GM19023 (cell line): Measurements from ENCODE around the gene ARL3.
"Not testable (repeated sequence)": the region's sequence is repeated elsewhere in the genome, so short reads cannot be mapped to it uniquely, and the experiment has no call there.

Experiments used
- ATAC-seq: cut with Tn5 transposase; IDR thresholded peaks from one replicate; pipeline ENCODE4 v1.9.1; 2021; ENCODE audit warnings: mild to moderate bottlenecking, moderate library complexity; ENCODE audit not compliant: unreplicated experiment

Gene ARL3

DNA sequence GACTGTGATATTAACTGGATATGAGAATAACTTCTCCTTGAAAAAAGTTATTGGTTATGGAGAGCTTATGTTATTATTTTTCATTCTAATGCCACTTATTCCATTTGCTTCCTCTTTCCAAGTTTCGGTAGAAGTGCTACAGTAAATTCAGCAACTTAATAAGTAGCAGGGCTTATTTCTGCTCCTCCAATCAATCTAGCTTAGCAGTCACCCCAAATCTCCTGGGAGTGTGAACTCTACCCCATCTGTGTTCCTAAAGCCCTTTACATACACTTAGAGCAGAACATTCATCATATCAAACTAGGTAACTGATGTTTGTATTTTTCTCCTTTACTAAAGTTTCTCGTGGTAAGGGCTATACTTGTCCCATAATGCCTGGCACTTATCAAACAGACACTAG, 8.7 kb downstream of the ARL3 start:
- ATAC-seq: no peak

DNA sequence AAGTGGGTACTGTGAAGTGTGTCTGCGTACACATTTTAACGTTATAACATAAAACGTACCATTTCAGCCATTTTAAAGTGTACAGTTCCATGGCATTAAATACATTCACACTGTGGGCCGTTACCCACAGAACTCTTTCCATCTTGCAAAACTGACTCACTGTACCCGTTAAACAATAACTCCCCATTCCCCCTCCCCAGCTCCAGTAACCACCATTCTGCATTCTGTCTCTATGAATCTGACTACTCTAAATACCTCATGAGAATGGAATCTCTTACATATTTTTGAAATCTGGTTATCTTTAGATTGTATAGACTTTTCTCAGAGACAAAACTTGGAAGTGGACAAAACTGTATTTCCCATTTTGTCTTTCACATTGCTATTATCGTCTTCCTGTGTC, 9.3 kb downstream of the ARL3 start:
- no peak for ATAC-seq

DNA sequence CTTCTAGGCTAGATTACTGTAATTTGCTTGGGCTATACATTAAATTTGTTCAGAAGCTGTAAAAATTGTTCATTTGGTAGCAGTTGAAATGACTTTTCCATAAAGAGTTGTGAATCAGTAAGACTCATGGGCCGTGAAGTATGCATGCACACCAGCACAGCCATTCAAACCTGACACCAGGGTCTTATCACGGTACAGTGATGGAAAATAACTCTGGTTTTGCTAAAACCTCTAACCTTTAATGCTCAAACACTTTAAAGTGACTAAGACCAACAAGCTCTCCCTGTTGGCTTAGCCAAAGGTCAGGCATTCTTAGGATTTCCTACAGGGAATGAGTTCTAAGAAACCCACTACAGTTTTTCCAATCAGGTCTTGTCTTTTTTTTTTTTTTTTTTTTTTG, 11.5 kb downstream of the ARL3 start:
- ATAC-seq: no peak

DNA sequence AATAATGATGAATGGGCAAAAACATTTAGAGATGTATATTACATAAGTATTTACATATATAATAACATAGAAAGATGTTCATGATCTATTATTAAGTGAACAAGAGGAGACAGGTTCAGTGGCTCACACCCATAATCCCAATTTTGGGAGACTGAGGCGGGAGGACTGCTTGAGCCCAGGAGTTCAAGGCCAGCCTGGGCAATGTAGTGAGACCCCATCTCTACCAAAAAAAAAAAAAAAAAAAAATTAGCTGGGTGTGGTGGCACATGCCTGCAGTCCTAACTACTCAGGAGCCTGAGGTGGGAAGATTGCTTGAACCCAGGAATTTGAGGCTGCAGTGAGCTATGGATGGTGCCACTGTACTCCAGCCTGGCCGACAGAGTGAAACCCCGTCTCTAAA, 12.4 kb downstream of the ARL3 start:
- no peak for ATAC-seq

DNA sequence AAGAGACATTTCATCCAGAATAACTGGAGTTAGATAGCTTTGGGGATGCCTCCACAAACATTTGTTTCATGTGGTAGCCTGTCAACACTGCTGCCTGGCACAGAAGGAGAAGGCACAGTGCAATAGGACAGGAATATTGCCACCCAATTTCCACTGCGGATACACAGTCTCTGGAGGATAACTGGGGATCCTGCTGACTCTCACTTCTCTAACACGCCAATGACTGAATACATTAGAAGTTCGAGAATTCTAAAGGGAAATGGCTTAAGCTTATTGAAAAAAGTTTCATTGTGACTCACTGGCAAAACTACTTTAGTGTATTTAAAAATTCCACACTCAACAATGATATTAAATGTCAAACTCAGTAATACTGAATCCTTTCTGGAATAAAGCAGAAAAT, 12.9 kb downstream of the ARL3 start:
- no peak for ATAC-seq

DNA sequence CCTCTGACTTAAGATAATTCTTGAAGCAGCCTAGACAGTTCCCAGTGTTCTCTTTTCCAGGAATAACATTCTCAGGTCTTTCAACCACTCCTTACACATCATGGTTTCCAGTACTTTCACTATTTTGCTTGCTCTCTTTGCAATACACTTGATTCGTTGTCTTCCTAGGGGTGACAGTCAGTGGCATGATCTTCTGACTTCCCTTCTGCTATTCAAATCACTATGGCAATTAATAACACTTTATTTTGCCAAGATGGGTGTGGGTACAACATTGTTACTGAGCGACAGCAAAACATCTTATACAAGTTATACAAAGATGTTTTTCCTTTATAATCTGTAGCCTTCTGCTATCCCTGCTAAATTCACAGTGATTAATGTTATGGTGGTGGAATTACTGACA, 15.3 kb downstream of the ARL3 start:
- no peak for ATAC-seq

DNA sequence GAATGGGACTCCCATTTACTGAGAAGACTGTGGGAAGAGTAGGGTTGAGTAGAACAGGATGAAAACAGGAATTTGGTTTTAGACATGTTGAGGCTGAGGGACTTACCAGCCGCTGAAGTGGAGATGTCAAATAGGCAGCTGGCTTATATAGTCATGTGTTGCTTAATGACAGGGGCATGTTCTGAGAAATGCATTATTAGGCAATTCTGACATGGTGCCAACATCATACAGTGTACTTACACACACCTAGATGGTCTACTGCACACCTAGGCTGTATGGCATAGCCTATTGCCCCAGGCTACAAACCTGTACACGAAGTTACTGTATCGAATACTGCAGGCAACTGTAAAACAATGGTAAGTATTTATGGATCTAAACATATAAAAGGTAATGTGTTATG, 17.5 kb downstream of the ARL3 start:
- ATAC-seq: no peak

DNA sequence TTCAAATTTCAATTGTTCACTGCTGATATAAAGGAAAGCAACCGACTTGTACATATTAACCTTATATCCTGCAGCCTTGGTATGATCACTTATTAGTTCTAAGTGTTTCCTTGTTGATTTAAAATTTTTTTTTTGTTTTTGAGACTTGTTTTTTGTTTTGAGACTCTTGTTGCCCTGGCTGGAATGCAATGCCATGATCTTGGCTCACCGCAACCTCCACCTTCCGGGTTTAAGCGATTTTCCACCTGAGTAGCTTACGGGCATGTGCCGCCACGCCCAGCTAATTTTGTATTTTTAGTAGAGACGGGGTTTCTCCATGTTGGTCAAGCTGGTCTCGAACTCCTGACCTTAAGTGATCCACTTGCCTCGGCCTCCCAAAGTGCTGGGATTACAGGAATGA, 18.8 kb downstream of the ARL3 start:
- not testable (repeated sequence) for ATAC-seq

DNA sequence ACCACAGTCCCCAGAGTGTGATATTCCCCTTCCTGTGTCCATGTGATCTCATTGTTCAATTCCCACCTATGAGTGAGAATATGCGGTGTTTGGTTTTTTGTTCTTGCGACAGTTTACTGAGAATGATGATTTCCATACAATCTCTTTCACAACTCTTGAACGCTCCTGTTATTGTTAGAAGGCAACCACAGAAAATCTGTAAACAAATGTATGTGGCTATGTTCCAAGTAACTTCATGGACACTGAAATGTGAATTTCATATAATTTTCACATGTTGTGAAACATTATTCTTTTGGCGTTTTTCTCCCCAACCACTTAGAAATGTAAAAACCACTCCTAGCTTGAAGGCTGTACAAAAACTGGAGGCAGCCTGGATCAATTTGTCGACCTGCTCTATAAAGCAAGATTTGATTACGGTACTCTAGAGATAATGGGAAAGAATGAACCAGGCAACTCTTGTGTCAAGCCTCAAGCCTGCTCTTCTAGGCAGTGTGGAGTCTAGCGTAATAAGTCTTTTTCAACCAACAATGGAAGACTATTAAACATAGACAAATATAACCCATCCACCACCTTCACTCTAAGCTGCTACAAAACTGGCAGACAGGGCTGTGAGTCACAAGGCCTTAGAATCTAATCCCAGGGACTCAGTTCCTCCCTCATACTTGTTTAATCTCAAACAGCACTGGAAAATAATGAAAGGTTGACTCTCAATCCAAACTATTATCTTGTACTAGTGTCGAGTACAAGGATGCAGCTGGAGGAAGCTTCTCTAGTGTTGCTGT, 22.7 kb downstream of the ARL3 start:
- ATAC-seq: no peak

DNA sequence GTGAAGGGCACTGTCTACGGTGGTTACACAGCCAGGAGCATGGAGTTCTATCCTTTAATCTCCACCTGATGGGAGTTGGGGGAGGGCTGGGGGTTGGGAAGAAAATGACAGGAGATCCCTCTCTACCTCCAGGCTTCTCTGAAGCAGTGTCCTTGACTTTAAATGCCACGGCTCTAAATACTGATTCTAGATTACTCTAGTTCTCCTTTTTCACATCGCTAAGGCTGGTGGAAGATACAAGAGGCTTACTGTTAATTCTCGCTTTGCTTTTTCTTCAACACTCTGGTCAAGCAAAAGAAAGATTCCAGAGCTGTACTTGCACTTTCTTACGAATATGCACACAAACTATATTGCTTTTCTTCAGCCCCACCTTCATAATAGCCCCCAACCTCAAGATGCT, 30.5 kb downstream of the ARL3 start:
- no peak for ATAC-seq

DNA sequence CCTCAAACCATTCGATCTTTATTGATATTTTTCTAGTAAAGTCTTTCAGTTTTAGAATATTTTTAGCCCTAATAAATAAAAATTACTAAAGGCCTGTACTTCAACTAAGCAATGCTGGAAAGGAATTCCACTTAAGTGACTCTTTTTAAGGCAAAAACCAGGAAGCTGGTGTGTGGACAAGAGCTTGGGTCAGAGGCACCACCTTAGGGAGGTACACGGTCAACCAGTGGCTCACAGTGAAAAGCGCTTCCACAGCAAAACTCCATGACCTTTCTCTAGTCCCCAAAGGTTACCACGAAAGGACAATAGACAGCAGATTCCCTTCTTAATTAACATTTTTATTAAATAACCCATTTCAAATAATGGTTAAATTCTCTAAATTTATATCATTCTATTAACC, 31.2 kb downstream of the ARL3 start:
- no peak for ATAC-seq

DNA sequence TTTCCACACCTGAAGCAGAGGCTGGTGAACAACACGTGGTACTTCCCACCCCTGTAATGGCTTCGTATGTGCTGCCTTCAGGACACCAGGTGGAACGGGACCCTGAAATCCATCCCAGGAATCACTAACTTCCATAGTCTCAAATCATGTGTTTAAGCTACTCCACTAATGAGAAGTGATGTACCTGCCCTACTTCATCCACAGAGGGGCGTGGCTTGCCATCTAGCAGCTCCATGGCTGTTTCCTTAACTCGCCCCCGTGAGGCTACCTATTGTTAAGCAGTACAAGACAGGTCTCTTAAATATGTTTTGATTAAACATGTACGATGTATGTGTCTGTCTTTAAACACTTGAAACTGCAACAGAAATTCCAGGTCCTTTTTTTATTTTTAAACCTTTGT, 31.8 kb downstream of the ARL3 start:
- no peak for ATAC-seq

DNA sequence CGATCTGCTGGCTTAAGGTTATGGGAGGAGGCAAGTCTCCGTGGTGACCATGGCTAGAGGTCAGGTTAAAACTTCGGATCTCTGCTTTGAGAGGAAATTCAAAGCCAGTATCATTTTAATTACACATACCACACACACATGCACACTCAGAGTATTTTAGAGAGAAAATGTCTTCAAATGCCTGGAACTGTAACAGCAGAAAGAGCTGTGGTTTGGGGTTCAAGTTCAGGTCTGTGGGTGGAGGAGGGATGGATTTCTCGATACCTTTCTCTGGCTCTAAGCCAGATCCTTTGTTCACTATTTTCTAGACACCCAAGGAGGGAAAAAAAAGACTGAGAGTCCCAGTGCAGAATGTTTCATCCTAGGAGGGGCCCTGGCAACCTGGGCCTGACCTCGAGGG, 32.5 kb downstream of the ARL3 start:
- ATAC-seq: no peak

DNA sequence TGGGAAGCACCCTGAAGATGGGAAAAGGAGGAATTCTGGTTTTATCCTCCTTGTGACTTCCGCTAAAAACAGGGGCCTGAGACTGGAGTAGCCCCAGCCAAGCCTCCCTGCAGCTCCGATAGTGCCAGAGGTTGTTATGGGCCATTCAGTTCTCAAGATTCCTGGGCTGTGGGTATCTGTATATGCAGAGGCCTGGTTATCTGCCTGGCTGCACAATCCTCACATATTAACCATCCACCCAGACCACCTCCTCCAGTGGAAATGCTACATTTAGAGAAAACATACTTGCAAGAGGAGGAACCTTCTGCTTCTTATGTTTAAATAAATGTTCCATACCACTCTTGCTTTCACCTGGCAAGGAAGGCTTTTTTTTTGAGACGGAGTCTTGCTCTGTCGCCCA, 34.6 kb downstream of the ARL3 start:
- ATAC-seq: no peak

DNA sequence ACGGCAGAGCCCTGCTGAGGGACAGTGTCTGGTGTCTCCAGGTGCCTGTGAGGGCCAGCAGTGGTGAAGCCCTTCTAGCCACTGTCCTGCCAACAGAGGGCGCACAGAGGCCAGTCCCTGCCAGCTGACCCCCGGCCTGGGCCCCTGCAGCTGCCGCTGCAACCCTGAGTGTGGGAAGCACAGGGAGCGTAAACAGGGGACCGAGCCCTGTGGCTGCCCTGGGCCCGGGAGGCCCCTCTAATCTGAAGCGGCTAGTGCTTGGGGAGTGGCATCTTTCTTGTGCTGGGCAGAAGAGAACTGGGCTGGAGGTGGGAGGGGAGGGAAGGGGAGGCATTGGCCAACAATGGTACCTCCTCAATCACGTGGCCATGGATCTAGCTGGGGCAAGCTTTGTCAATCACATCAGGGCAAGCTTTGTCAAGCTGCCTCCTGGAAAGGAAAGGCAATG, 35.3 kb downstream of the ARL3 start:
- ATAC-seq: no peak

DNA sequence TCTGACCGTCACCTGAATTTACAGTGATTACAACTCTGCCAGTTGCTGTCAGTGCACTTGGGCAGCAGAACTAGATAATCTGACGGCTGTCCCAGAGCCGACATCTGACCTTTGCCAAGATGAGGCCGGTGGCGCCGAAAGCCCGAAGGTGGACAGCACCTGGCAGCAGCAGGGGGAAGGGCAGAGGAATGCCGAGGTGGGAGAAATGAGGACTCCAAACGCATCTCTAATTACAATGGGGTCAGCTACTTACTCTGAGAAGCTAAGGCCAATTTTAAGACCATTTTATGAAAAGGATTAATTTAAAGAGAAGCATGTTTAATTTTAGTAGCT, 36.2 kb downstream of the ARL3 start:
- no peak for ATAC-seq

DNA sequence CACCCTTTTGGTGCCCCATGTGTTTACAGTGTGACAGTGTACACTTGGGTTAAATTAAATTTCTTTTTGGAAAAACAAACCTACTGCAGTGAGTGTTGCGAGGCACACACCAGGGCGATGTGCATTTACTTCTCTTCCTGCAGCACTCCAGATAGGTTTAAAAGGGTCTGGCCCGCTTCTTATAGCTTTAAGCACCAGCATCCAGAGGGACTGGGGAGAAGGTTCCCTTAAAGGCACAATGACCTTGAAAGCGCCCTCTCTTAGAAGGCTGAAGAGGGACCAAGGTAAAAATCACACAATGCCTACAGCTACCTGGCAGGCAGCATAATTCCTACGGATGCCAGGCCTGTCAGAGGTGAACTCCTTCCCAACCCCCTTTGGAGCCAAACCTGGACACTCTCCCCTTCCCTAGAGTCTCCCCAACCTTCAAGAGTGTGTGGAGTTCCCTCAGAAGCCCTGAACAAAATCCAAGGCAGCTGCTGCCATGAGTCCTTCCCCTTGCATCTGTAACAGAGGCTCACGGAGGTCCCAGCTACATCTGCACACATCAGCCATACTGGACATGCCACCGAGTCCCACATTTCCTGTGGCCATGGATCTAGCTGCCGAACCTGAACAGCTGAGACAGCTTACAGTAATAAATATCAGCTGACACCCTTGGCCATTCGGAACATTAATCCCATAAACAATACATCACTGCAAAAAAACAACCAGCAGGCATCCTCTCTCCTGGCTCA, 36.7 kb downstream of the ARL3 start:
- ATAC-seq: no peak

DNA sequence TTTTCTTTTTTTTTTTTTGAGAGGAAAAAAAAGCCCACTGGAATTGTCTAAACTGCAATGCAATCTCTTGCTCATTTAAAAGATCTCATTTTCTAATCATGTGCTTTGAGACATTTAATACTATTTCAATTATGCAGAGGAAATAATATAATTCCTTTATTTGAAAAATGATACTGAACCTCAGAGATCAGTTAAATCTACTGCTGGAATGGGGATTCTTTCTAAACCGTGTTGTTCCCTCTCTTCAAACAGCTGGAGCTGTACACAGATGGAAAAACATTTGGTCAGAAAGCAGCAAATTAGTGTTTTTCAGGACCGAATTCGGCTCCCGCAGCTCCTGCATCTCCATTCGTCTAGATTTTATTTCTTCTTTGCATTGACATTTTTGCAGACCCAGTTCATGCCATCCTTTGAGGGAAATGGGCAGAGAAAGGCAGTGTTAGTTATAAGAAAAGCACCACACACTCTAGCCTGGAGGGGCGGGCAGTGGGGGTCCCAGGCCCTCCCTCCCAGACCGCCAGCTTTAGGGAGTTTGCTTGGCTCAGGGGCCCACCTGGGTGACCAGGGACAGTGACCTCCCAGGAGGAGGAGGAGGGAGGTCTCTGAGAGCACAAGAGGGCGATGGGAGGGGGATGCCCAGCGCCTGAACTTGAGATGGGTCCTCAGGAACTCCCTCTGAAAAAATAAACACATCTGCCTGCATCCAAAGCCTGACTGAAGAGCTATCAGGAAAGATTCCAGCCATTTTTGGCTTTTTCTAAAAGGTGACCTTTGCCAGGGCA, 37.5 kb downstream of the ARL3 start:
- ATAC-seq: no peak

DNA sequence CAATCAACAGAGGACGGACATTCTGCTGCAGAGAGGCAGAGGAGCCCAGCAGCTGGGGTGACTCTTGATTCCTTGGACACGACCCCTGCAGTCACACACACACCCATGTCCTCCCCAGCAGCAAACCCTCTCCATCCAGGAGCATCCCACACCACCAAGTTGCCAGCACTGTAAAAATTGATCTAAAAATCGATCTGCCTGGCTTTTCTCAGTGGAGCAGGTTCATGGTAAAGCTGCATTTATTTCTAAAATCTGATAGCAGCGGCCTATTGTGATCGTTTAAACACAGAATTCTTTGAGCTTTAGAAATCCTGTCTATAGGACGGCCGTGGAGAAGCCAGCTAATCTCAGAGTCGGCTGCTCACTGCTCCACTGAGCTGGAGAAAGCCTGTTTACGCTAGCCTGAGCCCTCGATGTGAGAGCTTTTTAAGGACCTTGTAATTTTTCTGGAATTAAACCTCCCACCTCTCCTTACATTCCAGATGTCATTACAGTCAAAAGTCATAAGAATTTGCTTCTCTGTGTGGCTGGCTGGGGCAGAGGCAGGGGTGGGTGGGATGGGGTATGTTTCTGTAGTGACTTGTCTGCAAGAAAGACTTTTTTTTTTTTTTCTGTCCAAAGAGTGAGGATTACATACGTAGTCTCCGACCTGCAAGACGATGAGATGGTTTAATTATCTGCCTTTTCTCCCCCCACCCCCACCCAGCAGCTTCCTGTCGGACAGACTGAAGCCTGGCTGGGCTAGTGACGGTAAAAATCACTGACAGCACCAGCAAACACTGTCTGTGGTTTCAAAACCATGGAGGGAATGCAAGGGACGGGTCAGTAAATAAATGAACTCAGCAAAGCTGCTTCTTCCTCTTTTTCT, 38.3 kb downstream of the ARL3 start:
- no peak for ATAC-seq

DNA sequence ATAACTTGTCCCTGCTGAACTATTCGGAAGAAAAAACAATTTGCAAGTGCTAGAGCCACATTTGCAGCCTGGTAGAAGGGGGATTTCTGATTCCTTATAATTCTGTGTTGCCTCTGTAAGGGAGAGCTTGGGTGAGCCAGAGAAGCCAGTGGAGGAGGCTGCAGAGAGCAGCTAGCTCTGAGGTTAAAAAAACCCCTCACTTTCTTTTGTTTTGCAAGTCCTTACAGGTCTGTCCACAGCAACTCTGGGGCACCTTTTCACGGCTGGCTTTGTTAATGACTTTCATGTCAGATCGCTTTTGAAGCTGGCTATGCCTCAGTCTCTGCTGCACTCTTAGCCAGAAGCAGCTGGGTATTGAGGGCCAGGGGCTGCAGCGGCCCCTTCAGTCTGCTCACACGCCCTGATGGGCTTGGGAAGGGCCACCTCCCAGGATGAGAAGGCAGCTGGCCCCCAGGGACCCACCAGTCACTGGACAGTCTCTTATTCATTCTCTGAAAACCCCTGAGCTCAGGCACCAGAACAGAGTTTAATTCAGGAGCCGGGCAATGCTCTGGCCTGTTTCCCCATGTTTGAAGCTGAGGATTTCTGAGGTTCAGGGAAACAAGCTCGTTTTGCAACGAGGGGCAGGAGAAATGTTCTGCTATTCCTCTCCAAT, 39.1 kb downstream of the ARL3 start:
- no peak for ATAC-seq
